NK-92 (cell line): ENCODE data around the gene KHK.
"Not testable (repeated sequence)": the region's sequence is repeated elsewhere in the genome, so short reads cannot be mapped to it uniquely, and the experiment has no call there.

Experiments used
- DNase-seq: peaks from one replicate; lab custom pipeline; 2025; ENCODE audit not compliant: unreplicated experiment; lab: John Stamatoyannopoulos, UW

The KHK gene

DNA sequence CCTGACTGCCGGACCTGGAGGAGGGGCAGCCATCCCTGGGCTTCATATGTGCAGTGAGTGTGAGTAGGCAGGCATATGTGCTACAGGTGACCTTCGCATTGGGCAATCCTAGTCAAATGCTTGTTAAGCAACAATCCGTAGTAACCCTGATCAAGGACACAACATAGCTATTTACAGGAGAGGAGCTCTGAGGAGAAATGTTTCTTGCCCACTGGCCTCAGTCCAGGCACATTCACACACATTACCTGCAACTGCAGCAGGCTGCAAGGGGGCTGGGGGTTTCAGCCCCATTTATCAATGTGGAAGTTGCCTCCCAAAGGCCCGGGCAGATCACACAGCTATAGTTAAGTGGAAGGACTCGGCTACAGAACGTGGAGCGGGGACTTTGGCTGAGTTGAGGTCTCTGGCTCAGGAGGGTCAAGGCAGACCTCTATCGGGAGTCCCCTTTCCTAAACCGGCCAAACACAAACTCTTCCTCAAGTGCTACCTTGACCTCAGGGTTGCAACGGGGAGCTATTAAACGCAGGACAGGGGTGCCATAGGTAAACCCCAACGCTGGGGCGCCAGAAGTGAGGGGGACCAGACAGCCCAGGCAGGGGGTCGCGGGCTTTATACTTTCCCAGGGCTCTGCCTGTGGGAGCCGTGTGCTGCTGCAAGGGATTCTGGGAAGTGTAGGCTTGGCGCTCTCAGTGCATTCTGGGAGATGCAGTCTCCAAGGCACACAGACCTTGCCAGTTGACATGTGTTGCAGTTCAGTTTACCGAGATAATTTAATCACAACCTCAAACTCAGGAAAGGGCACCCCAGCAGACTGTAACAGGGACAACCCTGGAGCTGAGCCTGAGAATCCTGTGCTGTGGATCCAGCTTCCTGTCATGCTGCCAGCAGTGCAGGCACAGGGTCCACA is 9.4 kb downstream of the KHK start:
- no peak for DNase-seq

DNA sequence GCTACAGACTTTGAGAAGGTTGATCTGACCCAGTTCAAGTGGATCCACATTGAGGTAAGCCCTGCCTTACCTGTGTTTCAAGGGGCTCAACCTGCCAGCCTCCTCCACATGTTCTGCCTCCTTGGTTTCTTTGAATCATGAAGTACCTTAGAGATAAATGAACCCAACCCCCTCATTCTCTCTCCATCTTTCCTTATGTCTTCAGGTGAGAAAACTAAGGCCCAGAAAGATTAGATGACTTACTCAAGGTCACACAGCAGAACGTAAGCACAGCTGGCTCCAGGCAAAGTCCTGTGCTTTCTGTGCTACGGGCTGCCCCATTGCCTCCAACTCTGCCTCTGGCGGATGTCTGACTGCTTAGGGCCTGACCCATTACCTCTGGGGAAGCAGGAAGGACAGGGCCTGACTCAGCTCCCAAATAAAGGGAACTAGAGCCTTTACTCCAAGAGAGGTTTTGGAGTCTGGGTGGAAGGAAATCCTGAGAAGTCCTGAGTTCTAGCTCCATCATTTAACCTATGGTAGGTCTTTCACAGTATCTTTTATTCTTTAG is 10.3 kb downstream of the KHK start:
- no peak for DNase-seq

GRCh38 chr2:27097341-27097740 is 10.8 kb downstream of the KHK start:
- no peak for DNase-seq

GRCh38 chr2:27099334-27099955 is 12.9 kb downstream of the KHK start:
- DNase-seq: no peak

DNA sequence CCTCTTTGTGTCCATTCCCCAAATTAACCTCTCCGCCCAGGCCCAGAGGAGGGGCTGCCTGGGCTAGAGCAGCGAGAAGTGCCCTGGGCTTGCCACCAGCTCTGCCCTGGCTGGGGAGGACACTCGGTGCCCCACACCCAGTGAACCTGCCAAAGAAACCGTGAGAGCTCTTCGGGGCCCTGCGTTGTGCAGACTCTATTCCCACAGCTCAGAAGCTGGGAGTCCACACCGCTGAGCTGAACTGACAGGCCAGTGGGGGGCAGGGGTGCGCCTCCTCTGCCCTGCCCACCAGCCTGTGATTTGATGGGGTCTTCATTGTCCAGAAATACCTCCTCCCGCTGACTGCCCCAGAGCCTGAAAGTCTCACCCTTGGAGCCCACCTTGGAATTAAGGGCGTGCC is 13.5 kb downstream of the KHK start:
- no peak for DNase-seq

DNA sequence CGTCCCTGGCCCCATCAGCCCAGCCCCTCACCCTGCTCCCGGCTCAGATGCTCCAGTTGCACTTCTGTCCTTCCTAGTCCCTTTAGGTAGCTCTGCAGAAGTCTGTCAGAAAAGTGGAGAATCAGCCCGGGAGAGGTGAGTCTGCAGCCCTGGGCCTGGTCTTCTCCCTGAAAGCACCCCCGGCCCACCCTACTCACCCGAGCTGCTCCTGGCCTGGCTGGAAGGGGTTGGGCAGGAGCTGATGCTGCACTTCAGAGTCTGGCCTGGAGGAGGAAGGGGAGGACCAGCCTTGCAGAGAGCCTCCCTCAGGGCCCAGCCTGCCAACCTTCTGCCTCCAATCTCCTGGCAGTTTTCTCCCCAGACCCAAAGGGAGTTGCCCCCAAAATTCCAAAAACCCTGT is 15.8 kb downstream of the KHK start:
- DNase-seq: no peak

- DNase-seq: no peak
Measured at GRCh38 chr2:27105981-27106380, 19.4 kb downstream of the KHK start.

DNA sequence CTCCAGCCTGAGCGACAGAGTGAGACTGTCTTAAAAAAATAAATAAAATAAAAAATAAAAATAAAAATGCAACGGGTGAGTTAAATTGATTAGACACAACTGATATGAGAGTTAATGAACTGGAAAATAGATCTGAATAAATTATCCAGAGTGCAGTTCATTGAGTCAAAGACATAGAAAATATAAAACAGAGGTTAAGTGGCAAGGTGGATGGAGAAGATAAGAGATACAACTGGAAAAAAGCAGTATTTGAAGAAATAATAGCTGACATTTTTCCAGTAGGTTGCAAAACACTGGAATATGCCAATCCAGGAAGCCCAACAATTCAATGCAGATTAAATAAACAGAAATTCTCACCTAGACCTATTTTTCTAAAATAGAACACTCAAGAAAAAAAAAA is 21.6 kb downstream of the KHK start:
- DNase-seq: no peak

- DNase-seq: no peak
Measured at GRCh38 chr2:27109083-27109482, 22.5 kb downstream of the KHK start.

DNA sequence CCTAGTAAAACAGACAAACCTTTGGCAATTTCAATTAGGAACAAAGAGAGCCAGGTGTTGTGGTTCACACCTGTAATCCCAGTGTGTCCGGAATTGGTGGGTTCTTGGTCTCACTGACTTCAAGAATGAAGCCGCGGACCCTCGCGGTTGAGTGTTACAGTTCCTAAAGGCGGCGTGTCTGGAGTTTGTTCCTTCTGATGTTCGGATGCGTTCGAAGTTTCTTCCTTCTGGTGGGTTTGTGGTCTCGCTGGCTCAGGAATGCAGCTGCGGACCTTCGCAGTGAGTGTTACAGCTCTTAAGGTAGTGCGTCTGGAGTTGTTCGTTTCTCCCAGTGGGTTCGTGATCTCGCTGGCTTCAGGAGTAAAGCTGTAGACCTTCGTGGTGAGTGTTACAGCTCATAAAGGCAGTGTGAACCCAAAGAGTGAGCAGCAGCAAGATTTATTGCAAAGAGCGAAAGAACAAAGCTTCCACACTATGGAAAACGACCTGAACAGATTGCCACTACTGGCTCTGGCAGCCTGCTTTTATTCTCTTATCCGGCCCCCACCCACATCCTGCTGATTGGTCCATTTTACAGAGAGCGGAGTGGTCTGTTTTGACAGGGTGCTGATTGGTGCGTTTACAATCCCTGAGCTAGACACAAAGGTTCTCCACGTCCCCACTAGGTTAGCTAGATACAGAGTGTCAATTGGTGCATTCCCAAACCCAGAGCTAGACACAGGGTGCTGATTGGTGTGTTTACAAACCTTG is 24.2 kb downstream of the KHK start:
- DNase-seq: not testable (repeated sequence)

- not testable (repeated sequence) for DNase-seq
Measured at GRCh38 chr2:27111392-27112078, 25.0 kb downstream of the KHK start.

DNA sequence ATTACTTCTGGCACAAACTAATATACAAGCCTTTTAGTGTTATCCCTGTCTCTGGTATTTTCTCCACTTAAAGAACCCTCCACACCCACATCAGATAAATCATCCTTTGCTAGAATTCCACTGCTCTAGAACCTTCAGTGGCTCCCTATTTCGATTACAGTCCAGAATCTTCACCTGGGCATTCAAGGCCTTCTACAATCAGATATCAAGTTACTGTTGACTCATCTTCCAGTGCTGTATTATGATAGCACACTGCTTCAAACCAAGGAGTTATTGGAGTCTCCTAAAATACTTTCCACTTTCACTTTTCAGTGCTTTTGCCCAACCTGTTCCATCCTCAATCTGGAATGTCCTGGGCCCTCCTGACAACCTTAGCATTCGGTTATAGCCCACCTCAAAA is 28.9 kb downstream of the KHK start:
- DNase-seq: no peak

DNA sequence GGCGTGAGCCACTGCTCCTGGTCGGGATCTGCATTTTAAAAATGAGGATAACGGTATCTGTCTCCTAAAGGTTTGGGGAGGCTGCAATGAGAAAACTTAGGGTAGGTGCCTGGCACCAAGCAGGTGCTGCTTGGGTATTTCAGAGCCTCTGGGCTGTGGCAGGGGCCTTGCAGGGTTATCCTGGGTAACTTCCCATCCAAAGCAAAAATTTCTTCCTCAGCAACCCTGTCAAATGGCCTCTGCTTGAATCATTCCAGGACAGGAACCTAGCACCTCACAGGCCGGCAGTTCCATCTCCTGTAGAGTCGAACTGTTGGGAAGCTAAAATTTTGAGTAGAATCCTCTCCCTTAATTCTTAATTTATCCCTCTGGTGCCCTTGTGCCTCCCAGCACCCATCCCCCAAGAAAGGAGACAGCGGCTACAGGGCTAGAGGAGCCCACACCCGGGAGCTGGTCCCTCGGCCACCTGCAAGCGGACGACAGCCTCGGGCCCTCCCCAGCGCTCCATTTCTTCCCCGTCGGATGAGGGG is 31.5 kb downstream of the KHK start:
- DNase-seq: no peak

GRCh38 chr2:27118525-27119329 is 32.2 kb downstream of the KHK start, which contains the start of gene CGREF1:
Gene CGREF1, minus strand, starts transcription at chr2:27119128. Its CDS starts 14,762 bp downstream, at chr2:27104366.
- DNase-seq: no peak

GRCh38 chr2:27119330-27119670 is 32.7 kb downstream of the KHK start:
- DNase-seq: not testable (repeated sequence)

DNA sequence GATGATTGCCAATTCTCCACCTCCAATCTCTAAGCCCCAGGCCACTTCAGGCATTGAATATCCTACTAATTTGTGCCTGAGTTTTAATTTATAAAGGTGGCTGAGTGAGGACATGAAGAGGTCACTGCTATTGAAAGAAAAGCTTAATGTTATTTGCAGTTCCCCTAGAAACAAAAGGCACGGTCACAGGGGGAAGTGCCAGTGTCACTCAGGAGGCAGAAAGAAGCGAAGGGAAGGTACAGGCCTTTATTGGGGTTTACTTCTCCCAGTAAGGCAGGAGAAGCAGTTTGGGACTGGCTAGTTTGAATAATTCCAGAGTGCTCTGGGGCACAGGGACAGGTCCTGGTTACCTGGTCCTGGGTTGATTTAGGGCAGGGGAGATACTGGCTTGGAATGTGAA is 35.3 kb downstream of the KHK start:
- DNase-seq: no peak

DNA sequence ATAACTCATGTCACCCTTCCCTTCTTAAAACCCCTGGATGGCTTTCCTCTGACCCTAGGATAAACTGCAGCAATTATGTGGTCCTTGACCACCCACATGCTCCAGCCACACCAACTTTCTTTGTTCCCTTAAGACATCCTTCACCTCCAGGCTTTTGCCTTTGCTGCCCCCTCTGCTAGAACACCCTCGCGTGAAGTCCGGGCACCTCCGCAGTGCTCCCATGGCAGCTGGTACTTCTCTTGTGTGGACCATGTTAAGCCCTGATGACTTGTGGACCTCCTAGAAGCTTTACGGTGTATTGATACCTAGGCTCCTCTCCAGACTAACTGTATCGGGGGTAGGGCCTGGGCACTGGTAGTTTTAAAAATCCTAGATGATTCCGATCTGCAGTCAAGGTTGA is 36.2 kb downstream of the KHK start:
- DNase-seq: no peak

- DNase-seq: no peak
Measured at GRCh38 chr2:27123302-27124150, 37.0 kb downstream of the KHK start, which contains the start of gene ABHD1. Gene ABHD1, plus strand, starts transcription at chr2:27123815. Its CDS starts 134 bp downstream, at chr2:27123949.

- no peak for DNase-seq
Measured at GRCh38 chr2:27125104-27125503, 38.5 kb downstream of the KHK start.
